Sigmoid colon (tissue), 3 donors: ENCODE results near the gene PDE9A.

Experiments
- POLR2A ChIP-seq, 2 donors: fragments of 450-650 bp; IDR thresholded peaks; one replicate each; pipeline ENCODE4 v1.6.1; 2016; ENCODE audit warnings: antibody characterized with exemption in 2 of 2, mild to moderate bottlenecking in 2 of 2, moderate library complexity in 2 of 2
- TF ChIP-seq, protein P1 (sequence below), 4 experiments: fragments of 450-650 bp in 3 of 4; fragments of 200-600 bp in 1 of 4; IDR thresholded peaks; one replicate each; pipeline ENCODE4 v1.5.1; 2016 to 2019; ENCODE audit warnings: antibody characterized with exemption in 4 of 4, mild to moderate bottlenecking in 3 of 4, moderate library complexity in 2 of 4

DNA sequence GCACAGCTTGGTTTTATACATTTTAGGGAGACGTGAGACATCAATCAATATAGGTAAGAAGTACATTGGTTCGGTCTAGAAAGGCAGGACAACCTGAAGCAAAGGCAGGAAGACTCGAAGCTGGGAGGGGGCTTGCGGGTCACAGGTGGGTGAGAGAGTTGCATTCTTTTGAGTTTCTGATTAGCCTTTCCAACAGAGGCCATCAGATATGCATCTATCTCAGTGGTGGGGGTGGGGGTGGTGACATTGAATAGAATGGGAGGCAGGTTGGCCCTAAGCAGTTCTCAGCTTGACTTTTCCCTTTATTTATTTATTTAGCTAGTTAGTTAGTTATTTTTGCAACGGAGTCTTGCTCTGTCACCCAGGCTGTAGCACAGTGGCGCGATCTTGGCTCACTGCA lies 140.4 kb downstream of the PDE9A start:
- TF ChIP-seq, protein P1, sequence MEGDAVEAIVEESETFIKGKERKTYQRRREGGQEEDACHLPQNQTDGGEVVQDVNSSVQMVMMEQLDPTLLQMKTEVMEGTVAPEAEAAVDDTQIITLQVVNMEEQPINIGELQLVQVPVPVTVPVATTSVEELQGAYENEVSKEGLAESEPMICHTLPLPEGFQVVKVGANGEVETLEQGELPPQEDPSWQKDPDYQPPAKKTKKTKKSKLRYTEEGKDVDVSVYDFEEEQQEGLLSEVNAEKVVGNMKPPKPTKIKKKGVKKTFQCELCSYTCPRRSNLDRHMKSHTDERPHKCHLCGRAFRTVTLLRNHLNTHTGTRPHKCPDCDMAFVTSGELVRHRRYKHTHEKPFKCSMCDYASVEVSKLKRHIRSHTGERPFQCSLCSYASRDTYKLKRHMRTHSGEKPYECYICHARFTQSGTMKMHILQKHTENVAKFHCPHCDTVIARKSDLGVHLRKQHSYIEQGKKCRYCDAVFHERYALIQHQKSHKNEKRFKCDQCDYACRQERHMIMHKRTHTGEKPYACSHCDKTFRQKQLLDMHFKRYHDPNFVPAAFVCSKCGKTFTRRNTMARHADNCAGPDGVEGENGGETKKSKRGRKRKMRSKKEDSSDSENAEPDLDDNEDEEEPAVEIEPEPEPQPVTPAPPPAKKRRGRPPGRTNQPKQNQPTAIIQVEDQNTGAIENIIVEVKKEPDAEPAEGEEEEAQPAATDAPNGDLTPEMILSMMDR (IDR thresholded peaks at IDR 0.05): no peak
- no peak for TF ChIP-seq POLR2A (IDR thresholded peaks at IDR 0.05)
